Measurements from ENCODE around the gene POLR2A.

- TF ChIP-seq PBX3 (IDR thresholded peaks at IDR 0.05) (no peak), BCL3 (IDR thresholded peaks at IDR 0.05) (no peak), POLR2A (IDR thresholded peaks at IDR 0.05; ENCODE audit: low read length) (no peak), CTCF (IDR thresholded peaks at IDR 0.05) (no peak), MAZ (IDR thresholded peaks at IDR 0.05; ENCODE audit: borderline replicate concordance, low read depth, low read length) (no peak)
These were observed 38.6 kb upstream of the POLR2A start for GRCh38 chr17:7445619-7445968.

Data from A549 (cell line).